Stimulated activated naive CD4-positive, alpha-beta T cell (primary cell): ENCODE measurements around the gene ABHD8.

Source experiments
- DNase-seq, 6 experiments: peaks; one replicate each; lab custom pipeline; 2025; lab: John Stamatoyannopoulos, UW

The ABHD8 gene

GRCh38 chr19:17242431-17243208 lies 60.6 kb downstream of the ABHD8 start:
- DNase-seq: no peak
